CD14-positive monocyte (primary cell): Measurements from ENCODE around the gene NOC2L. TPM values are rescaled to one million over a fixed set of nuclear protein-coding genes. Genes with fewer than 3 reads are reported as not detected.
A peak's percentile ranks its signal among the peaks of the same experiment; 100 is the strongest.

Experiments used
- DNase-seq, 3 donors: peaks; one replicate each; pipeline ENCODE4 v3.0.0-alpha.2; 2011 to 2022
- H2AFZ ChIP-seq: 2 replicates; pipeline ENCODE4 v1.6.0; 2012; ENCODE audit warnings: mild to moderate bottlenecking, low read depth, low read length, inconsistent platforms; ENCODE audit not compliant: insufficient read depth, poor library complexity, severe bottlenecking
- H3K27ac ChIP-seq, 2 donors: 1 replicate in 1 of 2; 2 replicates in 1 of 2; pipeline ENCODE4 v1.5.1; 2012 to 2013; ENCODE audit warnings: low read length in 2 of 2, control low read depth in 1 of 2, inconsistent platforms in 1 of 2, low read depth in 1 of 2, mild to moderate bottlenecking in 1 of 2
- H3K27me3 ChIP-seq, 2 donors: one replicate each; pipeline versions ENCODE4 v1.6.0 to v1.6.1; 2011 to 2013; ENCODE audit warnings: low read length in 2 of 2; ENCODE audit not compliant: control insufficient read depth in 2 of 2, insufficient read depth in 2 of 2
- H3K36me3 ChIP-seq, 2 donors: replicated peaks in 1 of 2; 1 replicate in 1 of 2; 2 replicates in 1 of 2; pipeline versions ENCODE4 v1.5.1 to v1.6.1; 2012 to 2013; ENCODE audit warnings: low read length in 2 of 2, control low read depth in 1 of 2, inconsistent platforms in 1 of 2, mild to moderate bottlenecking in 1 of 2; ENCODE audit not compliant: insufficient read depth in 2 of 2, control insufficient read depth in 1 of 2
- H3K4me1 ChIP-seq, 2 donors: 1 replicate in 1 of 2; 2 replicates in 1 of 2; pipeline versions ENCODE4 v1.5.1 to v1.6.1; 2012 to 2013; ENCODE audit warnings: low read length in 2 of 2, control low read depth in 1 of 2, inconsistent platforms in 1 of 2, mild to moderate bottlenecking in 1 of 2, moderate library complexity in 1 of 2; ENCODE audit not compliant: insufficient read depth in 2 of 2, control insufficient read depth in 1 of 2
- H3K4me2 ChIP-seq: replicated peaks from 2 replicates; pipeline ENCODE3; 2012; ENCODE audit warnings: low read length, moderate library complexity, mild to moderate bottlenecking; ENCODE audit not compliant: poor library complexity, severe bottlenecking; ENCODE audit errors: extremely low read depth
- H3K4me3 ChIP-seq, 3 experiments: fragments of 200-600 bp in 1 of 3; sonication (generic) in 1 of 3; replicated peaks in 1 of 3; 1 replicate in 2 of 3; 2 replicates in 1 of 3; pipeline ENCODE4 v1.5.1; 2011 to 2013; ENCODE audit warnings: low read length in 3 of 3, mild to moderate bottlenecking in 3 of 3, control low read depth in 2 of 3, low read depth in 2 of 3, inconsistent platforms in 1 of 3, moderate library complexity in 1 of 3
- H3K79me2 ChIP-seq: 2 replicates; pipeline ENCODE4 v1.6.0; 2012; ENCODE audit warnings: mild to moderate bottlenecking, control low read depth, inconsistent platforms, low read length, moderate library complexity; ENCODE audit not compliant: insufficient read depth
- H3K9ac ChIP-seq: 2 replicates; pipeline ENCODE4 v1.6.0; 2017; ENCODE audit warnings: low read length, mild to moderate bottlenecking; ENCODE audit not compliant: insufficient read depth, poor library complexity, severe bottlenecking
- H3K9me3 ChIP-seq, 2 donors: replicated peaks in 1 of 2; 1 replicate in 1 of 2; 2 replicates in 1 of 2; pipeline versions ENCODE4 v1.5.1 to v1.6.1; 2012 to 2013; ENCODE audit warnings: low read length in 2 of 2, control low read depth in 1 of 2; ENCODE audit not compliant: control insufficient read depth in 1 of 2, insufficient read depth in 1 of 2
- H4K20me1 ChIP-seq: 2 replicates; pipeline ENCODE4 v1.6.0; 2012; ENCODE audit warnings: mild to moderate bottlenecking, low read length, control low read depth, moderate library complexity; ENCODE audit not compliant: insufficient read depth
- H3K27ac Mint-ChIP-seq, 7 donors: one replicate each; pipeline ENCODE4 v1.8.0; 2020; ENCODE audit warnings: mild to moderate bottlenecking in 7 of 7, mixed read lengths in 7 of 7, moderate library complexity in 6 of 7, inconsistent platforms in 2 of 7
- H3K27me3 Mint-ChIP-seq, 3 donors: one replicate each; pipeline ENCODE4 v1.8.0; 2021 to 2022; ENCODE audit warnings: low read depth in 3 of 3, mild to moderate bottlenecking in 3 of 3, mixed read lengths in 3 of 3, moderate library complexity in 3 of 3, inconsistent platforms in 1 of 3
- H3K36me3 Mint-ChIP-seq, 2 donors: one replicate each; pipeline ENCODE4 v1.8.0; 2020; ENCODE audit warnings: mixed read lengths in 2 of 2, inconsistent platforms in 1 of 2, mild to moderate bottlenecking in 1 of 2
- H3K4me1 Mint-ChIP-seq: one replicate; pipeline ENCODE4 v1.8.0; 2020; ENCODE audit warnings: mild to moderate bottlenecking, mixed read lengths
- H3K4me3 Mint-ChIP-seq, 2 donors: one replicate each; pipeline ENCODE4 v1.8.0; 2020; ENCODE audit warnings: mild to moderate bottlenecking in 2 of 2, mixed read lengths in 2 of 2, moderate library complexity in 1 of 2
- H3K9me3 Mint-ChIP-seq, 7 donors: one replicate each; pipeline ENCODE4 v1.8.0; 2020 to 2022; ENCODE audit warnings: mixed read lengths in 7 of 7, mild to moderate bottlenecking in 6 of 7, moderate library complexity in 6 of 7, inconsistent platforms in 2 of 7
- WGBS: methylation state at CpG from one replicate; pipeline ENCODE4 v1.1.5; 2013; ENCODE audit warnings: missing lambda C conversion rate; ENCODE audit not compliant: insufficient coverage; 5-methylcytosine and 5-hydroxymethylcytosine counted together
- intact Hi-C, 2 donors: fragments of 100-400 bp; cut with micrococcal nuclease; formaldehyde crosslinking; loops; one replicate each; pipeline versions ENCODE4 v1.15.0 to v1.15.1; 2023
- polyA minus RNA-seq: library from RNA; depleted of rRNA, polyadenylated mRNA; stranded (reverse); fragments of >200 nt; gene quantifications from 2 replicates; pipeline ENCODE4 v1.2.3, GENCODE V29; 2012
- polyA plus RNA-seq, 3 donors: library from polyadenylated mRNA; depleted of rRNA in 1 of 3; unstranded in 2 of 3; stranded (reverse) in 1 of 3; fragments of 300-500 nt in 2 of 3; fragments of >200 nt in 1 of 3; fragmentation: Illumina TruSeq in 2 of 3; gene quantifications; 1 replicate in 2 of 3; 2 replicates in 1 of 3; pipeline ENCODE4 v1.2.3, GENCODE V29; 2012 to 2021
- total RNA-seq, 12 experiments: library from RNA in 1 of 12; stranded (reverse) in 1 of 12; fragments of 120-200 nt in 1 of 12; gene quantifications; one replicate each; pipeline ENCODE4 v1.2.4 and lab custom pipeline; 2013 to 2026; ENCODE audit warnings: mixed read lengths in 6 of 12, inconsistent platforms in 1 of 12
- TF ChIP-seq, protein P1 (sequence below): fragments of 200-600 bp; IDR thresholded peaks from one replicate; pipeline ENCODE4 v1.8.0; 2022; ENCODE audit warnings: antibody characterized with exemption, mild to moderate bottlenecking

Gene NOC2L
- total RNA-seq (2013): 50.1 TPM
- polyA plus RNA-seq (10 to 100 TPM; 34.5 to 47.9 (median 35.8) TPM), polyA minus RNA-seq (36.9 and 55.3 TPM in 2 replicates), total RNA-seq (lab: John Stamatoyannopoulos, UW) (9.3 to 50.3 (median 38.4) reads per million in 11 experiments)

DNA sequence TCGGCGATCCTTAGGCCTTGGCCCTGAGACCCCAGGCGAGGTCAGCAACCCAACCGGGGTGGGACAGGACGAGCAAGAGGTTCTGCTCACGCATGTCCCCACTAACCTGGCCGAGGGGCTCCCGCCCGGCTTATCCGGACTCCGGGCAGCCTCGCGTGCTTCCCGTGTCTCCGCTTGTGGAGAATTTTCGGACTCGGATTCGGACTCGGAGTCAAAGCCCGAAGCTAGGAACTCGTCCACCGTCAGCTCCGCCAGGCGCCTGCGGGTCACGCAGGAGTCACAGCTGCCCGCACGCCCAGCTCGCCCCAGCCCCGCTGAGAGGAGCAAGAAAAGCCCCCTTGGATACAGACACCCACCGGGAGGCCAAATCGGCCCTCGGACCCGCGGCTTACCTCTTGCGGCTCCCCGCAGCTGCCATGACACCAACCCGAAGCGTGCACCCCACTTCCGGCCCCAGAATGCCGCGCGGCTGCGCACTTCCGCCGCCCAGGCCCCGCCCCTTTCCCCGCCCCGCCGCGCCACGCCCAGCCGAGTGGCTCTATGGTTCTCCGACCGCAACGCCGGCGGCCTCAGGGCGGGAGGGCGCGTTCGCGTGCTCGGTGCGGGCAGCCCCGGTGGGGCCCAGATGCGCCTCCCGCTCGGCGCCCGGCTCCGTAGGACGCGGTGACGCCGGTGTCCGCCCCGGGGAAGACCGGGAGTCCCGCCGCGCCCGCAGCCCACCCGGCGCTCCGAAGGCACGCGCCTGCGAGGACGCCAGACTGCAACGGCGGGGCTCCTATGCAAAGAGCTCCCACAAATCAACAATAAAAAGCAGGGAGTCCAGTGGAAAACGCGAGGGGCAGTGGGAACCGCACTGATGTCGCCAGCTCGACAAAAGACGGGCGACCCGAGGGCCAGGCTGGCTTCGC, at the start of gene NOC2L:
Gene NOC2L (minus strand): TSS at position 434 of the 908 bp plus-strand sequence. CDS start 16 bp downstream, at position 418.
- 10% methylated on average over 79 of the region's 101 CpGs for WGBS
- Histone ChIP-seq H3K36me3 (peaks cover 28 to 32% of the 10 kb centered on the region in 2 donors), H3K27ac (peak within 1 kb of the TSS; percentile 13 to 78), H3K4me2 (peak within 1 kb of the TSS; percentile 90), H3K4me1 (peaks cover 22 to 62% of the 10 kb centered on the region in 2 donors), H3K4me3 (peak within 1 kb of the TSS; percentile 64 to 94 (median 93)), H3K79me2 (peaks cover 23% of the 10 kb centered on the region), H4K20me1 (peaks cover 18% of the 10 kb centered on the region), H3K9ac (peak within 1 kb of the TSS; percentile 75), H3K27me3 (peaks cover 0 to 5% of the 10 kb centered on the region in 2 donors), H3K9me3 (no peaks in the 10 kb centered on the region), H2AFZ (peak within 1 kb of the TSS; percentile 94)
- Mint-ChIP-seq H3K27me3 (peaks cover 6 to 20% (median 10%) of the 10 kb centered on the region in 3 donors), H3K36me3 (peaks cover 37 to 45% of the 10 kb centered on the region in 2 donors), H3K4me3 (peak within 1 kb of the TSS; percentile 89 to 95), H3K4me1 (peaks cover 40% of the 10 kb centered on the region), H3K27ac (peak within 1 kb of the TSS; percentile 63 to 87 (median 76)), H3K9me3 (no peaks in the 10 kb centered on the region)
- intact Hi-C loops: no loop called here
- TF ChIP-seq, protein P1, sequence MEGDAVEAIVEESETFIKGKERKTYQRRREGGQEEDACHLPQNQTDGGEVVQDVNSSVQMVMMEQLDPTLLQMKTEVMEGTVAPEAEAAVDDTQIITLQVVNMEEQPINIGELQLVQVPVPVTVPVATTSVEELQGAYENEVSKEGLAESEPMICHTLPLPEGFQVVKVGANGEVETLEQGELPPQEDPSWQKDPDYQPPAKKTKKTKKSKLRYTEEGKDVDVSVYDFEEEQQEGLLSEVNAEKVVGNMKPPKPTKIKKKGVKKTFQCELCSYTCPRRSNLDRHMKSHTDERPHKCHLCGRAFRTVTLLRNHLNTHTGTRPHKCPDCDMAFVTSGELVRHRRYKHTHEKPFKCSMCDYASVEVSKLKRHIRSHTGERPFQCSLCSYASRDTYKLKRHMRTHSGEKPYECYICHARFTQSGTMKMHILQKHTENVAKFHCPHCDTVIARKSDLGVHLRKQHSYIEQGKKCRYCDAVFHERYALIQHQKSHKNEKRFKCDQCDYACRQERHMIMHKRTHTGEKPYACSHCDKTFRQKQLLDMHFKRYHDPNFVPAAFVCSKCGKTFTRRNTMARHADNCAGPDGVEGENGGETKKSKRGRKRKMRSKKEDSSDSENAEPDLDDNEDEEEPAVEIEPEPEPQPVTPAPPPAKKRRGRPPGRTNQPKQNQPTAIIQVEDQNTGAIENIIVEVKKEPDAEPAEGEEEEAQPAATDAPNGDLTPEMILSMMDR: no peak
- peak; percentile 82 to 88 (median 85) for DNase-seq

DNA sequence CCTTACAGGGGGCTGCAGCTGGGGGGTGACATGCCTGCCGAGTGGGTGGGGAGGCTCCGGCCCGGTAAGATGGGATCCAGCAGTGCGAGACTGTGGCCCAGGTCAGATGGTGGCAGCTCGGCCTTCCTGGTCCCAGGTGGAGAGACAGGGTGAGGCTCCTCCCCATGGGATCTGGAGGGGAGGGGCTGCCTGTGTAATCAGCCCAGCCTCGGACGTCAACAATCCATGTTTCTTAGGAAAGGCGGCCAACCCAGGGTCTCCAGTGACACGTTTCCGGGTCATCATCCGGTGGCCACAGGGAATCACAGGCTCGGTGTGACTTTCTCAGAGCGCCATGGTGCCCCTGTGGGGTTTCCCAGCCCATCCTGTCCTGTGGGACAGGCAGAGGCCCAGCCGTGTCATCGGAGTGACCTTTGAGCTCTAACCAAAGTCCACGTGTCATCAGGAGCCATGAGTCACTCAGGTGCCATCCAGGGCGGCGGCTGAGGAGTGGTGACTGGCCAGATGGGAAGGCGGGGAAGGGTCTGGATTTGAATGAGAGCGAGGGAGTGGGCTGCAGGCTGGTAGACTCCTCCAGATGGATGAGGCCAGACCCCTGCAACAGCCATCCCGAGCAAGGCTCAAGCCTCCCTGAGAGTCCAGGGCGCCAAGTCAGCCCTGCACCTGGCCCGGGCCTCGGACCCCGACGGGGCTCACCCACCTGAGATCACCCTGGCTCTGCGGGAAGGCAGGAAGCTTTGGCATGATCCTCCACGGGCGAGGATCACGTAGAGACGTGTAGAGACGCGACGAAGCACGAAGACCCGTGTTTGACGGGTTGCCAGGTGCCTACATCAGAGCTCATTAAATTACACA, 47.5 kb upstream of the NOC2L start:
- Mint-ChIP-seq H3K27me3 (peaks cover 48 to 80% (median 60%) of the 10 kb centered on the region in 3 donors), H3K36me3 (peaks cover 0 to 2% of the 10 kb centered on the region in 2 donors), H3K27ac (peak overlapping the region in 2 of 7 donors; percentile 50 to 59), H3K9me3 (peaks cover 0 to 16% (median 2%) of the 10 kb centered on the region in 7 donors), H3K4me1 (peaks cover 14% of the 10 kb centered on the region), H3K4me3 (no peak overlapping the region)
- Histone ChIP-seq H3K27ac (no peak overlapping the region), H3K79me2 (no peaks in the 10 kb centered on the region), H3K4me1 (peaks cover 0 to 5% of the 10 kb centered on the region in 2 donors), H3K4me2 (no peak overlapping the region), H3K4me3 (no peak overlapping the region), H3K9ac (no peak overlapping the region), H3K9me3 (no peaks in the 10 kb centered on the region), H3K36me3 (no peaks in the 10 kb centered on the region), H3K27me3 (peaks cover 8 to 41% of the 10 kb centered on the region in 2 donors), H4K20me1 (no peaks in the 10 kb centered on the region), H2AFZ (no peak overlapping the region)
- TF ChIP-seq, protein P1: no peak
- WGBS: 95% methylated on average over 37 of the region's 37 CpGs
- peak in 1 of 3 donors; percentile 32 for DNase-seq
- intact Hi-C loops: no loop called here
